ENCODE data around the gene BTBD2. TPM values are rescaled to one million over a fixed set of nuclear protein-coding genes. Genes with fewer than 3 reads are reported as not detected.

Gene BTBD2
- total and polyA plus RNA-seq, 2 of the 8 experiments (the other 6 are each of a cell fraction or from before 2014, with no cell fraction given) = 91.7 to 92.3 TPM

DNA sequence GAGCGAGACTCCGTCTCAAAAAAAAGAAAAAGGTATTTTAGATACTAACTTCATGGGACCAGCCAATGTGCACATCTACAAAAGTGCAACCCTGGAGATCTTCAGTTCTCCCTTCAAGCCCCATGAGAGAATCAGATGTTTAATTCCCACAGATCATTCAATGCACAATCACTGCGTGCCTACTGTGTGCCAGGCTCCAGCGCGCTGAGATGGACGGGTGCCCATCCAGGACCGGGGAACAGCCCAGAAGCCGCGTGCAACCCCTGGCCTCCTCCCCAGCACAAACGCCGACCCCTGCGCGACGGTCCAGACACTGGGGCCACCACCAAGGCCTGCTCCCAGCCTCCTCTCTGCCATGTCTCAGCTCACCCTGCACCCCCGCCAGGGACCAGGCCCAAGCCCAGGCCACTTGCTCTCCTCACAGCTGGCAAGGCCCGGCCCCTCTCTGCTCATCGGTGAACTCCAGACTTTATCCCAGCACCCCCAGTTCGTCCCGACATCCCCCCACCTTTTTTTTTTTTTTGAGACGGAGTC lies 5.3 kb downstream of the BTBD2 start:
- Histone ChIP-seq H2BK20ac (ENCODE audit: low read length) (no peak overlapping the region), H3K14ac (ENCODE audit: insufficient read length) (no peak overlapping the region), H4K20me1 (replicated peaks in 1 of 2; ENCODE audit: control insufficient read depth in 1 of 2, insufficient read depth in 2 of 2, low read length in 2 of 2) (peaks cover 14 to 17% of the 10 kb centered on the region in 2 experiments), H2BK12ac (ENCODE audit: low read depth, low read length) (no peak overlapping the region), H3K36me3 (ENCODE audit: control insufficient read depth in 2 of 4, insufficient read depth in 4 of 4, low read length in 3 of 4) (no peaks in the 10 kb centered on the region; a peak in 1 of 8 replicates), H3K79me2 (ENCODE audit: control insufficient read depth in 1 of 2, insufficient read depth in 2 of 2, low read length in 2 of 2) (peaks cover 0 to 6% of the 10 kb centered on the region in 2 experiments; a peak in 1 of 4 replicates), H2AFZ (ENCODE audit: low read length) (no peak overlapping the region), H4K5ac (ENCODE audit: insufficient read length, low read depth, low read length) (no peak overlapping the region), H3K4me1 (replicated peaks in 1 of 4; ENCODE audit: control insufficient read depth in 3 of 4, insufficient read depth in 4 of 4, low read length in 3 of 4) (peaks cover 0 to 12% (median 2%) of the 10 kb centered on the region in 4 experiments; a peak in 5 of 7 replicates), H3K4me2 (ENCODE audit: insufficient read depth in 1 of 2, low read depth in 2 of 2, low read length in 2 of 2) (no peak overlapping the region), H3K9ac (replicated peaks in 1 of 4; ENCODE audit: extremely low read depth in 1 of 4, low read depth in 3 of 4, low read length in 3 of 4) (no peak overlapping the region), H2BK15ac (ENCODE audit: low read length) (no peak overlapping the region), H3K56ac (replicated peaks; ENCODE audit: insufficient read length, low read depth, low read length) (no peak overlapping the region), H3K79me1 (ENCODE audit: low read depth, low read length) (peaks cover 4% of the 10 kb centered on the region; the same call in 1 of the 2 replicates), H3K23me2 (ENCODE audit: low read depth, low read length) (peaks cover 6% of the 10 kb centered on the region; the same call in 1 of the 2 replicates), H3K9me3 (ENCODE audit: insufficient read depth in 2 of 2, low read depth in 1 of 2, low read length in 1 of 2) (no peaks in the 10 kb centered on the region; a peak in 1 of 4 replicates), H3K4me3 (ENCODE audit: extremely low read depth in 1 of 4, insufficient read depth in 2 of 4, low read depth in 3 of 4, low read length in 4 of 4) (no peak overlapping the region), H2AK5ac (ENCODE audit: low read depth, low read length) (no peak overlapping the region), H3K4ac (replicated peaks; ENCODE audit: insufficient read length, low read depth, low read length) (no peak overlapping the region), H3K27ac (ENCODE audit: low read depth, low read length) (no peak overlapping the region), H2BK5ac (ENCODE audit: low read depth, low read length) (no peak overlapping the region), H4K91ac (replicated peaks; ENCODE audit: insufficient read length, low read length) (no peak overlapping the region), H3K23ac (ENCODE audit: insufficient read length) (no peak overlapping the region), H3K18ac (ENCODE audit: extremely low read depth, low read length) (no peak overlapping the region), H3K27me3 (replicated peaks in 1 of 4; ENCODE audit: control insufficient read depth in 3 of 4, extremely low read depth in 1 of 4, insufficient read depth in 3 of 4, low read length in 3 of 4) (no peaks in the 10 kb centered on the region), H2BK120ac (replicated peaks; ENCODE audit: low read depth, low read length) (no peak overlapping the region), H4K8ac (ENCODE audit: extremely low read depth, insufficient read depth, low read length) (no peak overlapping the region)
- 91% methylated on average over 17 of the region's 20 CpGs; no CpG with 5 or more reads in 1 of the 2 experiments for WGBS, 2 experiments (ENCODE audit: extremely low coverage in 1 of 2, insufficient coverage in 1 of 2, insufficient read length in 1 of 2, insufficient replicate concordance in 2 of 2, low coverage in 1 of 2, low lambda C conversion rate in 2 of 2, missing lambda C conversion rate in 1 of 2)
- POLR2A ChIA-PET (ENCODE audit: partially characterized antibody) = interaction anchor here (0.7 to 1.4 kb wide), 6 partner anchors 8 to 134 kb away, joined by 3 to 4 read pairs (median 4); no protein-coding TSS in a partner anchor
- FAIRE-seq = no peak
- DNase-seq (ENCODE audit: low read depth in 1 of 2, low spot score in 2 of 2) = no peak
- CTCF ChIA-PET (ENCODE audit: partially characterized antibody) = interaction anchor here (0.6 to 1.0 kb wide), 3 partner anchors 10 to 80 kb away, joined by 3 to 4 read pairs (median 3); no protein-coding TSS in a partner anchor
- no peak for TF ChIP-seq SP1 (IDR thresholded peaks at IDR 0.05; ENCODE audit: low read depth, low read length)
- no peak for TF ChIP-seq EP300 (IDR thresholded peaks at IDR 0.05; ENCODE audit: borderline replicate concordance in 1 of 2, low read depth in 2 of 2, low read length in 2 of 2)
- no peak for TF ChIP-seq KDM1A (IDR thresholded peaks at IDR 0.05; ENCODE audit: borderline replicate concordance, low read length)
- no peak for TF ChIP-seq RAD21 (IDR thresholded peaks at IDR 0.05 in 1 of 2, conservative IDR thresholded peaks at IDR 0.05 in 1 of 2; ENCODE audit: low read depth in 2 of 2, low read length in 2 of 2)
- no peak for TF ChIP-seq HDAC6 (IDR thresholded peaks at IDR 0.05; ENCODE audit: low read depth, low read length)
- no peak for TF ChIP-seq ZNF274 (IDR thresholded peaks at IDR 0.05; ENCODE audit: borderline replicate concordance, extremely low read depth, low read length)
- no peak for TF ChIP-seq EZH2 (IDR thresholded peaks at IDR 0.05; ENCODE audit: low read depth, low read length, severe bottlenecking)
- TF ChIP-seq JUN (IDR thresholded peaks at IDR 0.05; ENCODE audit: low read depth, low read length) = no peak
- TF ChIP-seq SUZ12 (IDR thresholded peaks at IDR 0.05; ENCODE audit: low read length) = no peak
- no peak for TF ChIP-seq TCF12 (IDR thresholded peaks at IDR 0.05; ENCODE audit: low read depth, low read length)
